Nucleus accumbens (tissue), 56 donors: ENCODE results near the gene MACIR.
A peak's percentile ranks its signal among the peaks of the same experiment; 100 is the strongest.

ENCODE experiments used
- DNase-seq, 56 donors: peaks; one replicate each; lab custom pipeline; 2025; lab: John Stamatoyannopoulos, UW

MACIR gene

DNA sequence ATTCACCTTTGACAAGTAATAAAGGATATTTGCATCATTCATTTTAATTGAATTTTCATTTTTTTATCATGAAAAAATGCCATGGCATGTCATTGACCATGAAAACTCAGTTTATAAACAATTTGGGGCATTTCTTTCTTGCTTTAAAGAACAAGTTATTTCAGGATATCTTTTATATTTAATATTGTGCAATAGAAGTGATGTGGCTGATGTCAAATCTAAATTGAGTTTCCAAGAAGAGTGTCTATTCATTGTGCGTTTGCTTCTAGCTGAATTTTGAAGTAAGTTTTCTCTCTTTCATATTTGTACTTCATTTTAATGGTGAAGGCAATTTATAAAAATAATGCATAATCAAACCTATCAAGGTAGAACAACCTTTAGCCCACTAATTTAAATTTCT is 30.5 kb downstream of the MACIR start:
- DNase-seq: no peak

DNA sequence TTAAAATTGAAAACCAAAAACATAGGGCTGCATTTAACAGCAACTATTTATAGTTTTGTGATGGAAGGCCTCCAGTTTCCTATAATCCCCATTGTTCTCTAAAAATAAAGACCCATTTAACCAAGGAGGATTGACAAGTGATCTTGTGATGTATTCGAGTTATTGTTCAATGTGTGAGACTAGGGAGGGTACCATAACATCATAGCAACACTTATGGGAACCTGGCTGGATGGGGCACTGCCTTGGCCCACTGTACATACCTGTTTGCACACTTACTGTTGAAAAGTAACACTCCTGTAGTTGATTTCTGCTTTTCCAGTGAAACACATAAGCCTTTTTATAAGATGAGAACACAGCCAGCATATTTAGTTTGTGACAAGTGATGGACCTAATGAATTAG is 32.3 kb downstream of the MACIR start:
- DNase-seq: peak in 17 of 56 donors; percentile 4 to 64 (median 29)

DNA sequence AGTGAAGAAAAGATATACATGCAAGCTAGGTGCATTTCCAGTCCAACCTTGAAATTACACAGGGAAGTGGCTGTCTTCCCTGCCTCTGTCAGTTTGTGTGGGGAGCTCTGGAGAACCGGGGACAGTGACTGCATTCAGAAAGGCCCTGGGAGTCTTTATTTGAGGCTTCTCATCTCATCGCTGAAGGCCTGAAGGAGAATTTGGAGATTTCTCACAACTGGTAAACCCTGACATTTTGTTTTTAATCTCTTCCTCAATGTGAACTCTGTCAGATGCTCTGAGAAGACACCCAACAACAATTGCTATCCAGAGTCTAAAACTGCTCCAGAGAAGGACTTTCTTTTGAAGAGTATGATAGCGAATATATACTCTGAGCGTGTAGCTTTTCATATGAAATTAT is 33.0 kb downstream of the MACIR start:
- peak in 4 of 56 donors; percentile 1 to 9 (median 6) for DNase-seq

DNA sequence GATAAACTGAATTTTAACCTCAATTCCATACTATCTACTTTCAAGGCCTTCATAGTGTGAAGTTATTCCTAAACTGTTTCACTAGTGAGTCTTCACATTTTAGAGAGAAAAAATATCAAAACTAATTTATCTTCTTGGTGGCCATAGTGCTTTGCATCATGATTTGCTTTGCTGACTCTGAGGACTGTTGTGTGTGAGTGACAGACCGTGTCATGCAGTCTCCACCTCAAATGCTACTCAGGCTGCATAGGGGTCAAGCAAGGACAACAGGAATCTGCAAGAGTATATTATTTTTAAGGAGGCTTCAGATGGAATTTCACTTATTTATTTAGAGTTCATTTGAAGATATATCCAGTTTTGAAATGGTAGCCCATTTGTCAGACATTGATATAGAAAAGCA is 34.5 kb downstream of the MACIR start:
- DNase-seq: no peak

DNA sequence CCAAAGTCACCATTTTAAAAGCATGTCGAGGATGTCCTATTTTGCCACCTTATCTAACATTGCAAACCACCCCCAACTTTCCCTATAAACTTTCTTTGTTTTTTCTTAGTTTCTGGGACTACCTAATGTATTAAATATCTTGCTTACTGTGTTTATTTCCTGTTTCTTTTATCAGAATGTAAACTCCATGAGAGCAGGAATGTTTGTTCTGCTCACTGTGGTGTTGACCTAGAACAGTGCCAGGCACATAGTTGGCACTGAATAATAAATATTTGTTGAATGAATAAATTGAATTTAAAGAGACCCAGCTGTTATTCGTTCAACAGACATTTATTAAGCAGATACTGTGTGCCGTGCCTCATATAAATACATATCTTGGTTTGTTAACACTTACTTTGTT is 35.2 kb downstream of the MACIR start:
- no peak for DNase-seq

DNA sequence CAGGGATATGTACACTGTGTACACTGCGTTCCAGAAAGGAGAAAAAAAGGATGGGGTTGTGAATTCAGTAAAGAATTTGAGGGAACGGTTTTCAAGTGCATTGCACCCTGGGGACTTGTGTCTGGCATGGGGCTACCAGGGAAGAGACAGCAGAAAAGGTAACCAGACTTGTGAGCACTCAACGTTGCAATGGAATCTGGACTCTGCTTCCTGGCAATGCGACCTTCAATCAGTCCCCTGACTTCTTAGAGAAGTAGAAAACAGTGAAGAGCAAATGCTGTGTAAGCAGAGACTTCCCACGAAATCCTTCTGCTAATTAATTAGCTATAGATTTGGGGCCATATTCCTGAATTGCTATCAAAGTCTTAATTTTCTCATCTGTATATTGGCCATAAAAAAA is 36.3 kb downstream of the MACIR start:
- DNase-seq: no peak

DNA sequence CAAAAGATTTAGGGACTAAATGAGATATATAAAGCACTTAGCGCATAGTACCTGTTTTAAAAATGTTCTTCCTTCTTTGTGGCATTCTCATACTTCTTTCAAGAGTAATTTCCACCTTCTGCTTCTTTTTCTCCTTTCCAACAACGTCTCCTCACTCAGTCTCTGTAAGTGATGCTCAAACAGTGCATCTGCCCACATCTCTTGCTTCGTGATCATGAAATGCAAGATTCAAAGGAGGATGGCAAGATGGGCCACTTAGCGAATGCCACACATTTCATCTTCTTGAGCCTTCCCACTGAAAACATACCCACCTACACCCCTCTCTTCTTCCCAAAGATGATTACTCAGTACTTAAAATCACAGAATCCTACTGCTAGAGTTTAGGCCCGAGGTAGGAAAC is 36.9 kb downstream of the MACIR start:
- no peak for DNase-seq

DNA sequence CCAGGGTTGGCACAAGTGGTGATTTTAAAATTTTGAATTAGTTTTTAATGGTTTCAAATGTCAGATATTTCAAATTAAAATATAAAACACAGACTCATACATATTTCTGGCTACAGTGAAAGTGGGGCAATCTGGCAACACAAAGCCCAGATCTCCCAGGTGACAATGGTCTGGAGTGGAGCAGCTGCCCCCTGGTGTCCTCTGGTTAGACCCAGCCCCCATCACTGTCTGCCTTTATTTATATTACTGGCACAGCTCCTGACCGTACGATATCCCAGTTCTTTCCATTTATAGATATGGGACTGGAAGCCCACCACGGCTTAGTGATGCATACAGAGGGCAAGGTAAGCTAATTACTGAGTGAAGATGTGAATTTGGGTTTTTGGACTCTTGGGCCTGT is 37.3 kb downstream of the MACIR start:
- DNase-seq: no peak

DNA sequence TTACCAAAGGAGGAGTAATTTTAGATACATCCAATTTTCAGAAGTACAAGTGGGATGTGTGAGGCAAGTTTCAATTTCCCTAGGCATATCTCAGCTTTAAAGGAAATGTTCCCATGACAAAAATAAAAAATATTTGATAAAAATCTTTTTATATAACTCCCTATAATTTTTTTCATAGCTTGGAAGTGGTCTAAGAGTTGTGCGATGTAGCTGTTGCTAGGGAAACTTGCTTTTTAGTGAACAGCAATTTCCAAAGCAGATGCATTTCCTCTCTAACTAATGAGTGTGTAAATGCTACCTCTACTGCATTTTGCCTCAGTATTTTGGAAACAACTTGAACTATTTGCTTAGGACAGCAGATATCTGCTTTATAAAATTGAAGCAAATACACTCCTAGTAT is 39.6 kb downstream of the MACIR start:
- DNase-seq: no peak

DNA sequence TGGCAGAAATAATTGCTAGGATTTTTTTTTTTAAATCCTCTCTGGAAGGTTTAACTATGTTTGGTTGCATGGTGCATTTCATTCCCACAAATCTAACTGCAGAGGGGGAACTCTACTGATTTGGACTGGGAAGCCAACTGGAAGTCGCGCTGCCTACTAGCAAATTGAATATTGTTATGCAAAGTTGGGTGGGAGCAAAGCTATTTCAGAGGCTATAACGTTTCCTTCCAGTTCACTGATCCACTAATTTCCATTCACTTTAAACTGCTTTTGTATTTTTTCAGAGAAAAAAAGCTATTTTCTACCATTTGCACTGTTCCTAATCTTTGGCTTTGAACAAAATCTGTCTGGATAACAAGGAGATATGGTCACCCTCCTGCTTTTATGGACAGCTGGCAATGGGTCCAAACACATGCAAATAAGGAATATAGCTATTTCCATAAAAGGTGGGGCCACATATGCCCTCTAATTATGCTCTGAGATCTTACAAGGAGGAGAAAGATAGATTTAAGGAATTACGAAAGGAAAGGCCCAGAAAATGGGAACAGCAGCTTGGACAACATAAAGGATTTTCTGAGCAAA is 40.1 kb downstream of the MACIR start:
- no peak for DNase-seq

DNA sequence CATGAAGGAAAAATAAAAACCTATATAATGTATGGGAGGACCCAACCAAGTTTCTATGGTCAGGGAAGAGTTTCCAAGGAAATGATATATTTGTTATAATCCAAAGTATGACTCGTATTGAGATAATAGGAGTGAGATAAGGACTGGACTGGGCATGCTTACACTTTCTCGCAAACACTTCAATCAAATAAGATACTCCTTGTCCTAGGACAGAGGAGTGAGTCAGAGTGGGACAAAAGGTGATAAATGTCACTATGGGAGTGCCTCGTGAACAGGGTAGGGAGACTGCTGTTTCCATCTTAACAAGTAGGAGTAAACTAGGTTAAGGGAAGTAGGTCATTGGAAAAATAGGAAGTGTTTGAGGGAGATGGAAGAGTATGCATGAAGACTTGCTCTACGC is 47.2 kb downstream of the MACIR start:
- DNase-seq: no peak

DNA sequence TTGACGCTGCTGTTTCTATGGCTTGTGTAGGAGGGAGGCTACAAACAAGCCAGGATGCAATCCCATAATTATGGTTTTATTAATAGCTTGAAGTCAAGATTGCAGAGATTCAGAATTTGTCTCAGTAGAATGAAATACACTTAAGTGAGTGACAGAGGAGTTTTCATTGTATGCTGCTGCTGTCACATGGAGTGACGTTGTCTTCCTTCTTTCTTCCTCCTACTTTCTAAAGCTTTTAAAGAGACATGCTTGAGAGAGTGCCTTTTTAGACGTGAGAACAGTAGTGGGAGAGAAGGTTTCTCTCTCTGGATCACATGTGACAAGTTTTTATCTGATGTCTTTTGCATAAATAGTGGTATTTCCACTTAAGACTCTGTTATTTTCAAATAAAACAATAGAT is 48.9 kb downstream of the MACIR start:
- DNase-seq: peak in 1 of 56 donors; percentile 42

DNA sequence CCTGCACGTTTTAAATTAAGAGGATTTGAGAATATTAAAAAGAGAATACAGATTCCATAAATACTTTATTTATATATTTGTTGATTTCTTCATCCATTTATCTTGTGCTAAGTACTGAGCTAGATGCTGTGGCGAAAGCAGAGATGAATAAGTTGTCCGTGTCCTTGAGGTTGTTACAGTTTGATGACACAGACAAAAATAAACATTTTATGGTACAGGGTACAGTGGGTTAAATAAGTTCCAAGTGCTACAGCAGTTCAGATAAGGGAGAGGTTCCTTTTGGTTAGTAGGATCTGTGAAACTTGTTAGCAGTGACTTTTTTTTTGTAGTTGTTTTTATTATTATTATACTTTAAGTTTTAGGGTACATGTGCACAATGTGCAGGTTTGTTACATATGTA is 50.2 kb downstream of the MACIR start:
- no peak for DNase-seq

DNA sequence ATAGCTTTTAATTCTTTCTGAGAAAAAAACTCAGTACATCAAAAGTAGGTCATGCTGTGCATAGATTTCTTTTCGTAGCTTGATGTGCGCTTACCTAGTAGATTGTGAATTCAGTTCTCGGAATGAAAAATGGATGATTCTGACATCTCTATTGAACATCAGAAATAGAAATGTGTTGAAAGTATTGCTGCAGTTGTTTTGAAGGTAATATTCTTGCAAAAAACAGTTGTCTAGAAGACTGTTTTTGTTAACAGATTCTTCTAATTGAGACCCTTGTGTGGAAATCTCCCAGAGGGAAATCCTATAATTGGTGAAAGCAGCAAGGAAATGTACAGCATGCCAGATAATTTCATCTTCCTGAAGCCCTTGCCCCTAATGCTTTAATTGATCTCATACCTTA is 54.5 kb downstream of the MACIR start:
- DNase-seq: no peak

DNA sequence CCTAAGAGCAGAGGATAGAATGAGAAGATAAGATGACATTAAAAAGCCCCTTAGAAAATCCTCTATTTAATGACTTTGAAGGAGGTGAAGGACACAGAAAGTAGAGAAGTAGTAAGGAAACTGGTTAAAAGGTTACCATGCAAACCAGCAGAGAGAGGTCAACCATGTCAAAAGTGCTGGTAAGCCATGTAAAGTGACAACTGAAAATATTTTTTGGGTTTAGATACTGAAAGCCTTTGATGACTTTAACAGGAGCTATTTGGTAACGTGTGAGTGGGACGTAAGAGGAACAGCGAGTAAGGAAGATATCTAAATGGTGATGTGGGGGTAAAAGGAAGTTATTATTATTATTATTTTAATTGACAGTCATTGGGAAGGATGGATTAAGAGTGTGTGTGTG is 56.9 kb downstream of the MACIR start:
- DNase-seq: no peak

DNA sequence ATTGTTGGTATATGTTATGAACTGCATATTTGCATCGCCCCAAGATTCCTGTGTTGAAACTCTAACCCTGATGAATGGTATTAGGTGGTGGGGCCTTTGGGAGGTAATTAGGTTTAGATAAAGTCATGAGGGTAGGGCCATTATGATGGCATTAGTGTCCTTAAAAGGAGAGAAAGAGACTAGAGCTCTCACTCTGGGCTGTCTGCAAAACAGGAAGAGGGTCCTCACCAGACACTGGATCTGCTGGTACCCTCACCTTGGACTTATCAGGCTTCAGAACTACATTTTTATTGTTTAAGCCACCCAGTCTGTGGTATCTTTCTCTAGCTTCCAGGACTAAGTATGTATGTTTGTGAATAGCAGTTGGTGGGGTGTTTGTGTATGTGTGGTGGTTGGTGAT is 68.9 kb downstream of the MACIR start:
- DNase-seq: no peak

DNA sequence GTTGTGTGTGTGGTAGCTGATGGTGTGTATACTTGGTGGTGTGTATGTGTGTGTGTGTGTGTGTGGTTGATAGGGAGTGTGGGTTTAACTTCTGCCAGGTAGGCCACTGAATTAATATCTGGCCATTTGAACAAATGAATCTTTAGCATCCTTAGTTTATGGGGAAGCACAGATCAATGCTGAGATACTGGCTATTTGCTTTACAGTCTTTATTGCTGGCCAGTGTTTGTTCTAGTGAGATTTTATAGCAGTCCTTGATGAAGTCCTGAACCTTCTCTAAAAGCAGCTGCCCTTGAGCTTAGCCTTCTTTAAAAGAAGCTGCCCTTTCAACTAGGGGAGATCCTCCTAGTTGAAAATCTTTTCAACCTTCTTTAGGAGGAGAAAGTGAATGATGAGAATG is 69.3 kb downstream of the MACIR start:
- DNase-seq: no peak
